Neural progenitor cell (in vitro differentiated cells): Measurements from ENCODE around the gene SUPT3H. TPM values are rescaled to one million over a fixed set of nuclear protein-coding genes. Genes with fewer than 3 reads are reported as not detected.

Experiments used
- DNase-seq: peaks from one replicate; pipeline ENCODE4 v3.0.0-alpha.2; 2016; ENCODE audit warnings: low spot score
- H2AFZ ChIP-seq: fragments of 200-600 bp; sonication (generic); replicated peaks from 2 replicates; pipeline ENCODE4 v1.6.1; 2016; ENCODE audit warnings: antibody characterized with exemption
- H3F3A ChIP-seq: fragments of 200-600 bp; sonication (generic); 2 replicates; pipeline ENCODE4 v1.6.1; 2016; ENCODE audit warnings: antibody characterized with exemption, low read depth
- H3K27ac ChIP-seq: fragments of 200-600 bp; sonication (generic); 2 replicates; pipeline ENCODE4 v1.5.1; 2016; ENCODE audit warnings: mild to moderate bottlenecking
- H3K27me3 ChIP-seq: fragments of 200-600 bp; sonication (generic); 2 replicates; pipeline ENCODE4 v1.6.1; 2016; ENCODE audit warnings: mild to moderate bottlenecking, moderate library complexity
- H3K36me3 ChIP-seq: fragments of 200-600 bp; sonication (generic); 2 replicates; pipeline ENCODE4 v1.5.1; 2016
- H3K4me1 ChIP-seq: fragments of 200-600 bp; sonication (generic); 2 replicates; pipeline ENCODE4 v1.6.1; 2016; ENCODE audit warnings: mixed run types
- H3K4me2 ChIP-seq: fragments of 200-600 bp; sonication (generic); 2 replicates; pipeline ENCODE4 v1.6.1; 2016
- H3K4me3 ChIP-seq: fragments of 200-600 bp; sonication (generic); 2 replicates; pipeline ENCODE4 v1.5.1; 2016
- H3K79me2 ChIP-seq: fragments of 200-600 bp; sonication (generic); 2 replicates; pipeline ENCODE4 v1.6.1; 2016; ENCODE audit warnings: low read depth
- H3K9ac ChIP-seq: fragments of 200-600 bp; sonication (generic); 2 replicates; pipeline ENCODE4 v1.6.1; 2016
- H3K9me3 ChIP-seq: fragments of 200-600 bp; sonication (generic); 2 replicates; pipeline ENCODE4 v1.5.1; 2016; ENCODE audit warnings: low read depth
- H4K20me1 ChIP-seq: fragments of 200-600 bp; sonication (generic); 2 replicates; pipeline ENCODE4 v1.6.1; 2016; ENCODE audit warnings: low read depth
- H3K27ac Mint-ChIP-seq: 3 replicates; pipeline ENCODE4 v1.8.0; 2021; ENCODE audit warnings: mixed read lengths
- H3K27me3 Mint-ChIP-seq: 2 replicates; pipeline ENCODE4 v1.8.0; 2022; ENCODE audit warnings: low read depth, mild to moderate bottlenecking, inconsistent platforms, moderate library complexity, mixed read lengths; ENCODE audit not compliant: insufficient read depth
- H3K36me3 Mint-ChIP-seq: 3 replicates; pipeline ENCODE4 v1.8.0; 2021; ENCODE audit warnings: mixed read lengths
- H3K4me1 Mint-ChIP-seq: 3 replicates; pipeline ENCODE4 v1.8.0; 2021; ENCODE audit warnings: mixed read lengths
- H3K4me3 Mint-ChIP-seq: 3 replicates; pipeline ENCODE4 v1.8.0; 2021; ENCODE audit warnings: mild to moderate bottlenecking, moderate library complexity, mixed read lengths
- H3K9me3 Mint-ChIP-seq: 3 replicates; pipeline ENCODE4 v1.8.0; 2020; ENCODE audit warnings: mixed read lengths
- CTCF ChIP-seq: fragments of 200-600 bp; sonication (generic); IDR thresholded peaks from 2 replicates; pipeline ENCODE4 v1.5.1; 2017; ENCODE audit warnings: antibody characterized with exemption, mild to moderate bottlenecking
- EZH2 ChIP-seq: fragments of 200-600 bp; sonication (generic); IDR thresholded peaks from 2 replicates; pipeline ENCODE4 v1.6.1; 2017; ENCODE audit warnings: antibody characterized with exemption, mild to moderate bottlenecking, moderate library complexity
- EZH2phosphoT487 ChIP-seq: fragments of 200-600 bp; sonication (generic); IDR thresholded peaks from 2 replicates; pipeline ENCODE4 v1.6.1; 2017; ENCODE audit warnings: antibody characterized with exemption
- total RNA-seq: library from RNA; depleted of rRNA; stranded (reverse); fragments of >200 nt; gene quantifications from 2 replicates; pipeline ENCODE4 v1.2.3, GENCODE V29; 2015; ENCODE audit warnings: low replicate concordance

The SUPT3H gene
- total RNA-seq, 1 donor from 2014 or later = 16.3 TPM

GRCh38 chr6:45423824-45424450, 46.2 kb upstream of the SUPT3H start:
- H3K4me3 Mint-ChIP-seq = peak overlapping the region; percentile 68
- H3K27me3 ChIP-seq = peaks cover 94% of the 10 kb centered on the region
- H3K27ac ChIP-seq = no peak overlapping the region
- peaks cover 5% of the 10 kb centered on the region for H3F3A ChIP-seq
- peaks cover 9% of the 10 kb centered on the region for H4K20me1 ChIP-seq
- H3K9ac ChIP-seq = no peak overlapping the region
- peak overlapping the region; percentile 93 for H2AFZ ChIP-seq
- DNase-seq = peak; percentile 65
- TF ChIP-seq EZH2 = peak; percentile 72
- TF ChIP-seq CTCF = no peak
- TF ChIP-seq EZH2phosphoT487 = peak; percentile 69
- H3K9me3 Mint-ChIP-seq = no peaks in the 10 kb centered on the region
- no peak overlapping the region for H3K27ac Mint-ChIP-seq
- H3K9me3 ChIP-seq = no peaks in the 10 kb centered on the region
- peak overlapping the region; percentile 63 for H3K4me3 ChIP-seq
- no peaks in the 10 kb centered on the region for H3K36me3 Mint-ChIP-seq
- peak overlapping the region; percentile 94 for H3K4me2 ChIP-seq
- H3K27me3 Mint-ChIP-seq = peaks cover 52% of the 10 kb centered on the region
- H3K4me1 Mint-ChIP-seq = peaks cover 25% of the 10 kb centered on the region
- H3K79me2 ChIP-seq = no peaks in the 10 kb centered on the region
- peaks cover 17% of the 10 kb centered on the region for H3K4me1 ChIP-seq
- no peaks in the 10 kb centered on the region for H3K36me3 ChIP-seq

GRCh38 chr6:45423111-45423823, 45.5 kb upstream of the SUPT3H start:
- peak overlapping the region; percentile 93 for H2AFZ ChIP-seq
- Mint-ChIP-seq H3K36me3 (no peaks in the 10 kb centered on the region), H3K9me3 (no peaks in the 10 kb centered on the region), H3K27ac (no peak overlapping the region), H3K4me1 (peaks cover 25% of the 10 kb centered on the region), H3K4me3 (peak overlapping the region; percentile 91), H3K27me3 (peaks cover 54% of the 10 kb centered on the region)
- H3K27me3 ChIP-seq = peaks cover 98% of the 10 kb centered on the region
- H3K9me3 ChIP-seq = no peaks in the 10 kb centered on the region
- no peak overlapping the region for H3K9ac ChIP-seq
- H4K20me1 ChIP-seq = peaks cover 9% of the 10 kb centered on the region
- H3K4me2 ChIP-seq = peak overlapping the region; percentile 94
- H3K79me2 ChIP-seq = no peaks in the 10 kb centered on the region
- no peak overlapping the region for H3K27ac ChIP-seq
- peaks cover 5% of the 10 kb centered on the region for H3F3A ChIP-seq
- H3K4me1 ChIP-seq = peaks cover 17% of the 10 kb centered on the region
- TF ChIP-seq CTCF = no peak
- TF ChIP-seq EZH2 = peak; percentile 91
- peak; percentile 94 for TF ChIP-seq EZH2phosphoT487
- peak; percentile 65 for DNase-seq
- H3K4me3 ChIP-seq = peak overlapping the region; percentile 63
- H3K36me3 ChIP-seq = no peaks in the 10 kb centered on the region

GRCh38 chr6:45422503-45423110, 44.9 kb upstream of the SUPT3H start:
- Histone ChIP-seq H3K4me3 (peak overlapping the region; percentile 63), H3K36me3 (no peaks in the 10 kb centered on the region), H4K20me1 (peaks cover 9% of the 10 kb centered on the region), H3K9me3 (no peaks in the 10 kb centered on the region), H3K4me1 (peaks cover 17% of the 10 kb centered on the region), H3K4me2 (peak overlapping the region; percentile 94), H3K27ac (no peak overlapping the region), H3F3A (peaks cover 5% of the 10 kb centered on the region), H3K79me2 (no peaks in the 10 kb centered on the region), H3K9ac (no peak overlapping the region), H3K27me3 (peaks cover 98% of the 10 kb centered on the region), H2AFZ (peak overlapping the region; percentile 93)
- TF ChIP-seq EZH2phosphoT487 (no peak), CTCF (no peak), EZH2 (peak; percentile 61)
- DNase-seq = peak; percentile 73
- H3K9me3 Mint-ChIP-seq = no peaks in the 10 kb centered on the region
- peaks cover 25% of the 10 kb centered on the region for H3K4me1 Mint-ChIP-seq
- H3K27ac Mint-ChIP-seq = no peak overlapping the region
- H3K36me3 Mint-ChIP-seq = no peaks in the 10 kb centered on the region
- H3K4me3 Mint-ChIP-seq = peak overlapping the region; percentile 91
- peaks cover 54% of the 10 kb centered on the region for H3K27me3 Mint-ChIP-seq
